ENCODE results near the gene EGR1.

- TF ChIP-seq CTCF (IDR thresholded peaks at IDR 0.05; ENCODE audit: insufficient read depth, low read length) (no peak), POLR2AphosphoS5 (IDR thresholded peaks at IDR 0.05; ENCODE audit: low read depth) (no peak), GABPA (IDR thresholded peaks at IDR 0.05; ENCODE audit: low read depth) (no peak), REST (IDR thresholded peaks at IDR 0.05; ENCODE audit: insufficient replicate concordance, low read depth) (no peak)
These were observed 36.8 kb downstream of the EGR1 start for GRCh38 chr5:138502121-138502520.

All from HL-60 (cell line).